ENCODE data around the gene ARID3A. TPM values are rescaled to one million over a fixed set of nuclear protein-coding genes. Genes with fewer than 3 reads are reported as not detected.
A peak's percentile ranks its signal among the peaks of the same experiment; 100 is the strongest.

ARID3A gene
- total RNA-seq, 1 experiment from 2014 or later, result 116 TPM

- DNase-seq (ENCODE audit: low spot score), result peak; percentile 67
- POLR2A ChIA-PET, result interaction anchor here (0.6 to 1.4 kb wide), 5 partner anchors 8 to 77 kb away, joined by 3 to 5 read pairs (median 4); partner anchors contain the start of gene CNN2
- peaks cover 39% of the 10 kb centered on the region for H3K27me3 Mint-ChIP-seq (ENCODE audit: low read depth)
- H3K4me1 Mint-ChIP-seq, result peaks cover 5% of the 10 kb centered on the region; the same call in 1 of the 2 replicates
- H3K9me3 Mint-ChIP-seq, result no peaks in the 10 kb centered on the region
- no peak overlapping the region for H3K27ac Mint-ChIP-seq
- peak overlapping the region; percentile 57 for H3K4me3 Mint-ChIP-seq
- peak; percentile 8 for ATAC-seq
- H3K36me3 Mint-ChIP-seq, result peaks cover 4% of the 10 kb centered on the region; the same call in 1 of the 2 replicates
- CTCF ChIA-PET, result interaction anchor here (0.7 to 4.0 kb wide), 9 partner anchors 12 to 248 kb away, joined by 3 to 20 read pairs (median 5); partner anchors contain the start of genes ARHGAP45 and WDR18
- TF ChIP-seq NR2C2 (CRISPR knock-in tag; IDR thresholded peaks at IDR 0.05) (no peak), ZNF423 (CRISPR knock-in tag; IDR thresholded peaks at IDR 0.05) (no peak), OVOL2 (CRISPR knock-in tag; IDR thresholded peaks at IDR 0.05; ENCODE audit: borderline replicate concordance) (no peak), SOX15 (CRISPR knock-in tag; IDR thresholded peaks at IDR 0.05) (no peak), ESRRA (CRISPR knock-in tag; IDR thresholded peaks at IDR 0.05; ENCODE audit: borderline replicate concordance) (no peak), MYBL2 (CRISPR knock-in tag; IDR thresholded peaks at IDR 0.05) (no peak), MAX (CRISPR knock-in tag; IDR thresholded peaks at IDR 0.05) (peak; percentile 56; the same call in 1 of the 2 replicates), ETV6 (CRISPR knock-in tag; IDR thresholded peaks at IDR 0.05) (0 out of 2 replicates have a peak, but pooled peaks have one; percentile 24), SMAD3 (CRISPR knock-in tag; IDR thresholded peaks at IDR 0.05; ENCODE audit: borderline replicate concordance) (peak; percentile 59; the same call in 1 of the 2 replicates), NR3C1 (CRISPR knock-in tag; conservative IDR thresholded peaks at IDR 0.05; ENCODE audit: low read depth) (no peak), CREB1 (CRISPR knock-in tag; IDR thresholded peaks at IDR 0.05) (no peak), TP53 (CRISPR knock-in tag; IDR thresholded peaks at IDR 0.05) (no peak), GTF2I (CRISPR knock-in tag; conservative IDR thresholded peaks at IDR 0.05) (no peak), SP1 (CRISPR knock-in tag; conservative IDR thresholded peaks at IDR 0.05) (peak; percentile 38; the same call in 1 of the 2 replicates), HMGA2 (CRISPR knock-in tag; IDR thresholded peaks at IDR 0.05) (no peak), ATF6 (CRISPR knock-in tag; IDR thresholded peaks at IDR 0.05) (no peak), ZNF281 (CRISPR knock-in tag; IDR thresholded peaks at IDR 0.05) (no peak), CREM (CRISPR knock-in tag; IDR thresholded peaks at IDR 0.05) (peak; percentile 80; the same call in 1 of the 2 replicates), ZNF232 (CRISPR knock-in tag; IDR thresholded peaks at IDR 0.05) (no peak), TEAD4 (CRISPR knock-in tag; IDR thresholded peaks at IDR 0.05) (no peak), HMGXB4 (CRISPR knock-in tag; IDR thresholded peaks at IDR 0.05) (peak; percentile 63; the same call in 1 of the 2 replicates), ELF4 (CRISPR knock-in tag; IDR thresholded peaks at IDR 0.05; ENCODE audit: low read depth) (no peak), CTCF (IDR thresholded peaks at IDR 0.05) (no peak), JUN (CRISPR knock-in tag; IDR thresholded peaks at IDR 0.05) (no peak), ZBTB43 (CRISPR knock-in tag; IDR thresholded peaks at IDR 0.05) (no peak), ZBTB21 (CRISPR knock-in tag; IDR thresholded peaks at IDR 0.05; ENCODE audit: borderline replicate concordance) (peak; percentile 65; the same call in 1 of the 2 replicates), E2F1 (CRISPR knock-in tag; IDR thresholded peaks at IDR 0.05) (no peak)
Observed at GRCh38 chr19:996051-996838, 70.4 kb downstream of the ARID3A start.

Measured in WTC11 (cell line).